Left lobe of liver (tissue), 2 donors: ENCODE data around the gene AGAP2. TPM values are rescaled to one million over a fixed set of nuclear protein-coding genes. Genes with fewer than 3 reads are reported as not detected.

Source experiments
- ATAC-seq: fragments of 200-7000 bp; cut with Tn5 transposase; one replicate; pipeline ENCODE4 v1.9.1; 2020; ENCODE audit warnings: mild to moderate bottlenecking, moderate library complexity
- DNase-seq: peaks from one replicate; pipeline ENCODE4 v3.0.0-alpha.2; 2020; ENCODE audit warnings: low spot score
- total RNA-seq: library from RNA; stranded (reverse); gene quantifications from one replicate; pipeline ENCODE4 v1.2.1, GENCODE V29; 2021
- donor health status: DM: no; HTN: no; CAD: no; lungs with moderate emphysema.
- donor health status: DM: no; HTN: yes; CAD: no.

AGAP2 gene
- total RNA-seq, 1 donor from 2014 or later, result 0.83 TPM

GRCh38 chr12:57737467-57738460 lies 778 bp downstream of the AGAP2 start:
- ATAC-seq, result peak; percentile 13
- no peak for DNase-seq

- no peak for DNase-seq
Observed at GRCh38 chr12:57736741-57737466, 1.6 kb downstream of the AGAP2 start.

GRCh38 chr12:57735952-57736740 lies 2.4 kb downstream of the AGAP2 start:
- ATAC-seq (peak; percentile 37), DNase-seq (no peak)

More at GRCh38 chr12:57736741-57737466, 1.6 kb downstream of the AGAP2 start:
- no peak for ATAC-seq

GRCh38 chr12:57735198-57735855 lies 3.2 kb downstream of the AGAP2 start:
- peak; percentile 51 for ATAC-seq
- DNase-seq, result no peak

GRCh38 chr12:57734591-57734990 lies 4.0 kb downstream of the AGAP2 start:
- DNase-seq, result no peak
- ATAC-seq, result no peak

- ATAC-seq, result no peak
Observed at GRCh38 chr12:57733928-57734327, 4.6 kb downstream of the AGAP2 start.

GRCh38 chr12:57732726-57733593 lies 5.6 kb downstream of the AGAP2 start:
- DNase-seq (no peak), ATAC-seq (no peak)

More at GRCh38 chr12:57733928-57734327, 4.6 kb downstream of the AGAP2 start:
- no peak for DNase-seq

GRCh38 chr12:57732270-57732669 lies 6.3 kb downstream of the AGAP2 start:
- ATAC-seq (no peak), DNase-seq (no peak)

- DNase-seq (no peak), ATAC-seq (no peak)
Observed at GRCh38 chr12:57731411-57732080, 7.0 kb downstream of the AGAP2 start.

GRCh38 chr12:57730336-57731067 lies 8.0 kb downstream of the AGAP2 start:
- DNase-seq, result no peak
- no peak for ATAC-seq

- no peak for ATAC-seq
Observed at GRCh38 chr12:57729321-57729844, 9.2 kb downstream of the AGAP2 start.

GRCh38 chr12:57727758-57728395 lies 10.7 kb downstream of the AGAP2 start:
- peak; percentile 46 for DNase-seq
- ATAC-seq, result no peak

More at GRCh38 chr12:57729321-57729844, 9.2 kb downstream of the AGAP2 start:
- DNase-seq, result no peak

GRCh38 chr12:57726884-57727757 lies 11.4 kb downstream of the AGAP2 start:
- ATAC-seq, result peak; percentile 61
- peak; percentile 49 for DNase-seq

GRCh38 chr12:57726151-57726883 lies 12.2 kb downstream of the AGAP2 start:
- DNase-seq (peak; percentile 60), ATAC-seq (peak; percentile 62)

- DNase-seq, result no peak
- ATAC-seq, result no peak
Observed at GRCh38 chr12:57725851-57726150, 12.7 kb downstream of the AGAP2 start.
